ENCODE results near the gene POLR1A. TPM values are rescaled to one million over a fixed set of nuclear protein-coding genes. Genes with fewer than 3 reads are reported as not detected.

The POLR1A gene
- total and polyA plus RNA-seq, 8 donors: 3.9 to 19.0 (median 12.2) TPM

DNA sequence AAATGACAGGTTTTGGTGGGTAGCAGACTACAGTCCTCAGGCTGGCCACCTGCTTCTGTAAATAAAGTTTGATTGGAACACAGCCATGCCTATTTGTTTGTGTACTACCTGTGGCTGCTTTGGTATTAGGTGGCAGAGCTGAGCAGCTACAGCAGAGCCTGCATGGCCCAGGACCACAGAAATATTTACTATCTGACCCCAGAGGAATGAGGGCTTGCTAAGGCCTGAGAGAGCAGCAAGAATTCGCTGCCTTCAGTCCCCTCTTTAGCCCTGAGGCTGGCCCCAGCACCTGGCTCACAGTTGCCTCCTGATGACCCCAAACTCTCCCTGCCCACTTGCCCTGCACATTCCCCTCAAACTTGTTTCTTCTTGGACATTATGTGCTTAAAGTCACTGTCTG is 32.5 kb downstream of the POLR1A start:
- FAIRE-seq (no peak), DNase-seq (no peak), ATAC-seq (no peak)
- intact Hi-C loops (cut with DNase I): loop anchor here in 2 of 3 donors (10.0 kb wide), 2 partner anchors 188 to 248 kb away; partner anchors contain the start of gene ST3GAL5 (in 1 of the 2)
- peak overlapping the region in 2 of 4 donors; percentile 61 to 75 for H3K27ac ChIP-seq
- no peak overlapping the region for H3K4me3 ChIP-seq
- peaks cover 12 to 23% (median 19%) of the 10 kb centered on the region in 3 donors for H3K4me1 ChIP-seq
- H3K36me3 ChIP-seq: peaks cover 0 to 16% (median 13%) of the 10 kb centered on the region in 3 donors
- no peaks in the 10 kb centered on the region for H3K27me3 ChIP-seq
- no peaks in the 10 kb centered on the region for H3K9me3 ChIP-seq
- 82 to 100% methylated on average over 1 of the region's 1 CpG for WGBS, 2 donors
- TF ChIP-seq, protein P1, sequence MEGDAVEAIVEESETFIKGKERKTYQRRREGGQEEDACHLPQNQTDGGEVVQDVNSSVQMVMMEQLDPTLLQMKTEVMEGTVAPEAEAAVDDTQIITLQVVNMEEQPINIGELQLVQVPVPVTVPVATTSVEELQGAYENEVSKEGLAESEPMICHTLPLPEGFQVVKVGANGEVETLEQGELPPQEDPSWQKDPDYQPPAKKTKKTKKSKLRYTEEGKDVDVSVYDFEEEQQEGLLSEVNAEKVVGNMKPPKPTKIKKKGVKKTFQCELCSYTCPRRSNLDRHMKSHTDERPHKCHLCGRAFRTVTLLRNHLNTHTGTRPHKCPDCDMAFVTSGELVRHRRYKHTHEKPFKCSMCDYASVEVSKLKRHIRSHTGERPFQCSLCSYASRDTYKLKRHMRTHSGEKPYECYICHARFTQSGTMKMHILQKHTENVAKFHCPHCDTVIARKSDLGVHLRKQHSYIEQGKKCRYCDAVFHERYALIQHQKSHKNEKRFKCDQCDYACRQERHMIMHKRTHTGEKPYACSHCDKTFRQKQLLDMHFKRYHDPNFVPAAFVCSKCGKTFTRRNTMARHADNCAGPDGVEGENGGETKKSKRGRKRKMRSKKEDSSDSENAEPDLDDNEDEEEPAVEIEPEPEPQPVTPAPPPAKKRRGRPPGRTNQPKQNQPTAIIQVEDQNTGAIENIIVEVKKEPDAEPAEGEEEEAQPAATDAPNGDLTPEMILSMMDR (IDR thresholded peaks at IDR 0.05): no peak

DNA sequence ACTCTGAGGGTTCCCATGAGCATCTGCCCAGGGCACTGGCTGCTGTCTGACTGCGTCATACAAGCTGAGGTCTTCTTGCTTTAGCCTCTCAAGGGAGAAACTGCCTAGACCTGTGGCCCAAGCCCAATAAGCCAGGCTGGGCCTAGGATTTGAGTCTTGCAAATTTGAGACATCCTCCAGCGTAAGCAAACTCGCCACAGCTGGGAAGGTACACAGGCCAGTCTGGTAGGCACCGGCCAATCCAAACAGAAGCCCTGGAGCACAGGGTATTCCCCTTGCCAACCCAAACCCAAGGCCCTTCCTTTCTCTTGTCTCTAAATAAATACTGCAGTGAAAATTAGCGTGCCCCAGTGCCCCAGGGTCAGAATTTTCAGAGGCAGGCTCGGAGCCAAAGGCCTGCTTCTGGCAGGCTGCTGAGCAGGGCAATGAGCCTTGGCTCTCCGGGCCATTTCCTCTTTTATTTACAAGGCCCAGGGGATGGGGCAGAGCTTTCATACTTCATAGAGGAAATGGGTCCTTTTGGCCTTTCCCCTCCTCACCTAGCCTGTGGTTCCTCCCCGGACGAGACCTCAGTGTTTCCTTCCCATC is 33.3 kb downstream of the POLR1A start:
- peaks cover 12 to 24% (median 19%) of the 10 kb centered on the region in 3 donors for H3K4me1 ChIP-seq
- no peaks in the 10 kb centered on the region for H3K27me3 ChIP-seq
- ATAC-seq (peak; percentile 95 to 97 (median 96)), FAIRE-seq (no peak), DNase-seq (peak; percentile 74 to 91 (median 88))
- 10 to 12% methylated on average over 9 of the region's 9 CpGs for WGBS, 2 donors
- intact Hi-C loops (cut with DNase I): loop anchor here in 2 of 3 donors (10.0 kb wide), 2 partner anchors 188 to 248 kb away; partner anchors contain the start of gene ST3GAL5 (in 1 of the 2)
- H3K36me3 ChIP-seq: peaks cover 0 to 16% (median 13%) of the 10 kb centered on the region in 3 donors
- no peaks in the 10 kb centered on the region for H3K9me3 ChIP-seq
- H3K27ac ChIP-seq: peak overlapping the region; percentile 42 to 75 (median 56)
- TF ChIP-seq, protein P1 (IDR thresholded peaks at IDR 0.05): no peak
- no peak overlapping the region for H3K4me3 ChIP-seq

DNA sequence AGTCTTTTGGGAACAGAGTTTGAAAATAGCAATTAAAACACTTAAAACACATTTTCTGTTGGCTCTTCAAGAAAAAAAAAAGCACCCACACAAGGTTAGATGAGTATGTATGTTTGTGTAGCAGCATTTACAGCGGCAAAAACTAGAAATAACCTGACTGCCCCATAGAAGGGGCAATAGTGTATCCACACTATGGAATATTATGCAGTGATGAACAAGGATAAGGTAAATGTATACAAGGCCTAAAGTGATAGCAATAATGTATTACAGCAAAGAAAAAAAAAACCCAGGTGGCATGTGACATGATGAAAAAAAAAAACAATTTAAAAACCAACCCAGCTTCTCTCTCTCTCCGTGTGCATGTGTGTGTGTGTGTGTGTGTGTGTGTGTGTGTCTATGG is 34.8 kb downstream of the POLR1A start:
- no peak overlapping the region for H3K27ac ChIP-seq
- peaks cover 0 to 16% (median 13%) of the 10 kb centered on the region in 3 donors for H3K36me3 ChIP-seq
- H3K27me3 ChIP-seq: no peaks in the 10 kb centered on the region
- H3K4me1 ChIP-seq: peaks cover 12 to 24% (median 19%) of the 10 kb centered on the region in 3 donors
- DNase-seq (no peak), FAIRE-seq (no peak), ATAC-seq (no peak)
- no peak overlapping the region for H3K4me3 ChIP-seq
- intact Hi-C loops (cut with DNase I): loop anchor here in 2 of 3 donors (10.0 kb wide), 2 partner anchors 186 to 246 kb away; partner anchors contain the start of gene ST3GAL5 (in 1 of the 2)
- no peaks in the 10 kb centered on the region for H3K9me3 ChIP-seq
- TF ChIP-seq, protein P1 (IDR thresholded peaks at IDR 0.05): no peak
- WGBS, 2 donors: 90 to 98% methylated on average over 2 of the region's 2 CpGs

DNA sequence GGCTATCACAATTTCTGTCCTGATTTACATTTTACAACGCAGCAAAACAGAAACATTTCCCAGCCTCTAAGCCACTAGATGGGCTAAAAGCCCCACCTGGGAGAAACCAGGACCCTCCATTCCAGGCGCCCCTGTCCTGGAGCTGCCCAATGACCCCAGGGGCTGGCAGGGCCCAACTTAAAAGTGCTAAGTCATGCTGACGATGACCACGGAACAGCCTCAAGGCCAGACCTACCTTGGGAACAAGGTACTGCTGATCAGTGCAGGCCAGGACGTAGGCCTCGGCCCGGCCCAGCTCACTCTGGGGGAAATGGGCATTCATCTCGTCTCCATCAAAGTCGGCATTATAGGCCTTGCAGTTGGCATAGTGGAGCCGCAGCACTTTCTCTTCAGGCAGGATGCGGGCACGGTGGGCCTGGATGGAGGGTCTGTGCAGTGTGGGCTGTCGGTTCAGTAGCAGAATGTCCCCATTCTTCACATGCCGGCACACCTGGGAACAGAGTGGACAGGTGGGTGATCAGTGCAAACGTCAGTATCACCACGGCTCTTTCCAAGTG is 35.8 kb downstream of the POLR1A start:
- Histone ChIP-seq H3K27ac (no peak overlapping the region), H3K27me3 (no peaks in the 10 kb centered on the region), H3K9me3 (no peaks in the 10 kb centered on the region), H3K4me3 (no peak overlapping the region), H3K4me1 (peaks cover 12 to 24% (median 19%) of the 10 kb centered on the region in 3 donors), H3K36me3 (peaks cover 0 to 17% (median 13%) of the 10 kb centered on the region in 3 donors)
- TF ChIP-seq, protein P1 (IDR thresholded peaks at IDR 0.05): no peak
- FAIRE-seq (no peak), DNase-seq (no peak), ATAC-seq (no peak)
- 88 to 89% methylated on average over 16 of the region's 16 CpGs for WGBS, 2 donors
- intact Hi-C loops (cut with DNase I): loop anchor here (5.0 to 10.0 kb wide), 3 partner anchors 185 to 245 kb away; partner anchors contain the start of gene ST3GAL5 (in 1 of the 3)
